NOMO-1 treated with DMSO at 0.1 percent for 48 hours (cell line): ENCODE results near the gene RELCH.
A peak's percentile ranks its signal among the peaks of the same experiment; 100 is the strongest.

Source experiments
- DNase-seq: peaks from one replicate; lab custom pipeline; 2025; ENCODE audit not compliant: unreplicated experiment; lab: John Stamatoyannopoulos, UW

The RELCH gene

GRCh38 chr18:62336618-62337017 is 149.6 kb downstream of the RELCH start:
- DNase-seq: no peak

GRCh38 chr18:62337336-62337735 is 150.3 kb downstream of the RELCH start:
- no peak for DNase-seq

GRCh38 chr18:62338446-62339105 is 151.5 kb downstream of the RELCH start:
- no peak for DNase-seq

- peak; percentile 71 for DNase-seq
Observed at GRCh38 chr18:62339106-62339988, 152.3 kb downstream of the RELCH start.

- DNase-seq: no peak
Observed at GRCh38 chr18:62340996-62341395, 153.9 kb downstream of the RELCH start.

- DNase-seq: no peak
Observed at GRCh38 chr18:62341473-62341872, 154.4 kb downstream of the RELCH start.

- no peak for DNase-seq
Observed at GRCh38 chr18:62342884-62343283, 155.8 kb downstream of the RELCH start.

GRCh38 chr18:62343316-62343715 is 156.3 kb downstream of the RELCH start:
- no peak for DNase-seq

GRCh38 chr18:62345909-62346308 is 158.9 kb downstream of the RELCH start:
- no peak for DNase-seq

GRCh38 chr18:62346333-62347088 is 159.5 kb downstream of the RELCH start:
- DNase-seq: no peak

GRCh38 chr18:62347089-62347506 is 160.0 kb downstream of the RELCH start:
- no peak for DNase-seq

- DNase-seq: no peak
Observed at GRCh38 chr18:62348474-62348873, 161.4 kb downstream of the RELCH start.

- no peak for DNase-seq
Observed at GRCh38 chr18:62353170-62353569, 166.1 kb downstream of the RELCH start.

- no peak for DNase-seq
Observed at GRCh38 chr18:62354151-62354550, 167.1 kb downstream of the RELCH start.

- DNase-seq: peak; percentile 39
Observed at GRCh38 chr18:62357079-62357719, 170.1 kb downstream of the RELCH start.
